Keratinocyte (primary cell): ENCODE results near the gene ASF1B. TPM values are rescaled to one million over a fixed set of nuclear protein-coding genes. Genes with fewer than 3 reads are reported as not detected.

Experiments used
- DNase-seq: peaks from one replicate; pipeline ENCODE4 v3.0.0-alpha.2; 2011; ENCODE audit warnings: low read depth, missing footprints, low spot score
- FAIRE-seq: peaks from 2 replicates; lab custom pipeline; 2011; peaks lifted over from hg19 to GRCh38; lab: Jason Lieb, UNC
- H2AFZ ChIP-seq: 2 replicates; pipeline ENCODE4 v1.6.0; 2012; ENCODE audit warnings: low read length, control low read depth, inconsistent platforms; ENCODE audit not compliant: control insufficient read depth
- H3K27ac ChIP-seq: 2 replicates; pipeline ENCODE4 v1.5.1; 2011; ENCODE audit warnings: low read length; ENCODE audit not compliant: control insufficient read depth, insufficient read depth
- H3K27me3 ChIP-seq: 3 replicates; pipeline ENCODE4 v1.6.0; 2011; ENCODE audit warnings: low read length; ENCODE audit not compliant: control insufficient read depth, insufficient read depth; ENCODE audit errors: extremely low read depth
- H3K36me3 ChIP-seq, 2 experiments: 2 replicates in 1 of 2; 3 replicates in 1 of 2; pipeline ENCODE4 v1.5.1; 2011; ENCODE audit warnings: low read length in 2 of 2, mild to moderate bottlenecking in 1 of 2; ENCODE audit not compliant: control insufficient read depth in 2 of 2, insufficient read depth in 2 of 2; ENCODE audit errors: extremely low read depth in 1 of 2
- H3K4me1 ChIP-seq: 3 replicates; pipeline ENCODE4 v1.5.1; 2011; ENCODE audit warnings: low read length; ENCODE audit not compliant: control insufficient read depth, insufficient read depth; ENCODE audit errors: extremely low read depth
- H3K4me2 ChIP-seq: 3 replicates; pipeline ENCODE4 v1.6.0; 2011; ENCODE audit warnings: low read depth, low read length; ENCODE audit not compliant: control insufficient read depth, insufficient read depth; ENCODE audit errors: extremely low read depth
- H3K4me3 ChIP-seq, 3 experiments: fragments of 200-600 bp in 1 of 3; sonication (generic) in 1 of 3; 2 replicates in 2 of 3; 3 replicates in 1 of 3; pipeline ENCODE4 v1.5.1; 2011 to 2016; ENCODE audit warnings: low read length in 3 of 3, mild to moderate bottlenecking in 3 of 3, control low read depth in 2 of 3, inconsistent platforms in 1 of 3, low read depth in 1 of 3, mixed read lengths in 1 of 3, mixed run types in 1 of 3, moderate library complexity in 1 of 3; ENCODE audit not compliant: control insufficient read depth in 2 of 3, insufficient read depth in 2 of 3; ENCODE audit errors: extremely low read depth in 1 of 3
- H3K79me2 ChIP-seq: 2 replicates; pipeline ENCODE4 v1.6.0; 2012; ENCODE audit warnings: low read length; ENCODE audit not compliant: control insufficient read depth, insufficient read depth
- H3K9ac ChIP-seq: 3 replicates; pipeline ENCODE4 v1.6.0; 2011; ENCODE audit warnings: low read length; ENCODE audit not compliant: control insufficient read depth, insufficient read depth; ENCODE audit errors: extremely low read depth
- H3K9me1 ChIP-seq: 3 replicates; pipeline ENCODE4 v1.6.0; 2011; ENCODE audit warnings: low read length; ENCODE audit not compliant: control insufficient read depth, insufficient read depth; ENCODE audit errors: extremely low read depth
- H3K9me3 ChIP-seq: 2 replicates; pipeline ENCODE4 v1.5.1; 2012; ENCODE audit warnings: low read depth, low read length; ENCODE audit not compliant: control insufficient read depth
- H4K20me1 ChIP-seq: 3 replicates; pipeline ENCODE4 v1.6.0; 2011; ENCODE audit warnings: low read length; ENCODE audit not compliant: control insufficient read depth, insufficient read depth; ENCODE audit errors: extremely low read depth
- CTCF ChIP-seq, 3 experiments: IDR thresholded peaks in 1 of 3; conservative IDR thresholded peaks in 1 of 3; optimal IDR thresholded peaks in 1 of 3; 2 replicates in 2 of 3; 3 replicates in 1 of 3; pipeline versions ENCODE3 to v1.5.1; 2011; ENCODE audit warnings: low read length in 3 of 3, mild to moderate bottlenecking in 3 of 3, moderate library complexity in 2 of 3, control low read depth in 1 of 3, inconsistent platforms in 1 of 3; ENCODE audit not compliant: insufficient read depth in 2 of 3; ENCODE audit errors: extremely low read depth in 1 of 3
- EZH2 ChIP-seq: IDR thresholded peaks from one replicate; pipeline ENCODE4 v1.6.1; 2012; ENCODE audit warnings: inconsistent platforms, mild to moderate bottlenecking, low read length, moderate library complexity
- dilution Hi-C: fragments of 300-500 bp; cut with MboI; formaldehyde crosslinking; loops from one replicate; pipeline ENCODE4 v1.7.0; 2020; ENCODE audit warnings: low sequenced_read_pairs; ENCODE audit not compliant: extremely low pct_ligation_motif_present
- polyA plus RNA-seq, 5 experiments: library from polyadenylated mRNA; depleted of rRNA in 3 of 5; stranded (reverse) in 3 of 5; stranded (forward) in 1 of 5; unstranded in 1 of 5; fragments of >200 nt; gene quantifications; 1 replicate in 1 of 5; 2 replicates in 3 of 5; 3 replicates in 1 of 5; pipeline versions ENCODE4 v1.2.1 to v1.2.3, GENCODE V29; 2011 to 2012; ENCODE audit warnings: missing spikeins in 2 of 5, low read depth in 1 of 5, low replicate concordance in 1 of 5

Gene ASF1B
- polyA plus RNA-seq, 1 donor (not counting 4 experiments of a cell fraction or from before 2014, with no cell fraction given), result 7.8 TPM

- Histone ChIP-seq H4K20me1 (no peaks in the 10 kb centered on the region), H3K79me2 (no peaks in the 10 kb centered on the region), H3K9me3 (no peaks in the 10 kb centered on the region), H3K4me1 (no peaks in the 10 kb centered on the region), H3K27me3 (no peaks in the 10 kb centered on the region), H3K4me2 (no peak overlapping the region), H3K4me3 (no peak overlapping the region), H3K27ac (no peak overlapping the region), H3K9me1 (no peaks in the 10 kb centered on the region), H3K9ac (no peak overlapping the region), H3K36me3 (no peaks in the 10 kb centered on the region), H2AFZ (no peak overlapping the region)
- FAIRE-seq (no peak), DNase-seq (no peak)
- dilution Hi-C loops, result no loop called here
- TF ChIP-seq CTCF (optimal IDR thresholded peaks at IDR 0.05 in 1 of 3, IDR thresholded peaks at IDR 0.05 in 1 of 3, conservative IDR thresholded peaks at IDR 0.05 in 1 of 3; ENCODE audit: extremely low read depth in 1 of 3, insufficient read depth in 2 of 3, low read length in 3 of 3) (no peak), EZH2 (no peak)
These were observed 27.7 kb upstream of the ASF1B start for GRCh38 chr19:14164082-14164481.

- Histone ChIP-seq H2AFZ (no peak overlapping the region), H3K27ac (no peak overlapping the region), H3K4me3 (no peak overlapping the region), H3K27me3 (no peaks in the 10 kb centered on the region), H3K4me1 (no peaks in the 10 kb centered on the region), H3K9ac (no peak overlapping the region), H3K79me2 (no peaks in the 10 kb centered on the region), H3K36me3 (no peaks in the 10 kb centered on the region), H3K4me2 (no peak overlapping the region), H4K20me1 (no peaks in the 10 kb centered on the region), H3K9me3 (no peaks in the 10 kb centered on the region), H3K9me1 (no peaks in the 10 kb centered on the region)
- dilution Hi-C loops, result no loop called here
- FAIRE-seq, result no peak
- DNase-seq, result no peak
- no peak for TF ChIP-seq EZH2
- no peak for TF ChIP-seq CTCF (optimal IDR thresholded peaks at IDR 0.05 in 1 of 3, IDR thresholded peaks at IDR 0.05 in 1 of 3, conservative IDR thresholded peaks at IDR 0.05 in 1 of 3; ENCODE audit: extremely low read depth in 1 of 3, insufficient read depth in 2 of 3, low read length in 3 of 3)
These were observed 26.5 kb upstream of the ASF1B start for GRCh38 chr19:14162871-14163297.
